LNCaP clone FGC (cell line): ENCODE data around the gene CCR3.

Source experiments
- DNase-seq: peaks from one replicate; pipeline ENCODE4 v3.0.0-alpha.2; 2011; ENCODE audit warnings: low read depth
- H3K4me3 ChIP-seq: 2 replicates; pipeline ENCODE4 v1.5.1; 2011; ENCODE audit warnings: mild to moderate bottlenecking, low read depth, low read length, control low read depth
- CTCF ChIP-seq: IDR thresholded peaks from 2 replicates; pipeline ENCODE4 v1.5.1; 2012; ENCODE audit warnings: mild to moderate bottlenecking; ENCODE audit not compliant: control insufficient read depth, insufficient read depth; ENCODE audit errors: extremely low read depth

CCR3 gene

DNA sequence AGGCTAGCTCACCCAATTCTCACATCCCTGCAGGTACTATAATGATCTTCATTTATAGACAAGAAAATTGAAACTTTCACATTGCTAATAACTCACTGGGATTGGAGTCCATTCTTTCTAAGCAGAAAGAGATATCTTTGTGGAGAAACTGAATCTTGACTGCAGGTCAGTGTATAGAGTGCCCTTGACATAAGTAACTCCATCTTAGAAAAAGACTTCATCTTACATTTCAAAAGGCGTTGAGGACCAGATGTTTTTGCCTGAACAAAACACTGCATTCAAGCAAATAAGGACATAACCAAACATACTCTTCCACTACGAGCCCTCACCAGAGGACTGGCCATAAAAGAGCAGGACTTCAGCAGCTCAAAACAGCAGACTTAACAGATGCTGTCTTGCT lies 6.8 kb upstream of the CCR3 start:
- DNase-seq = no peak
- no peak for TF ChIP-seq CTCF
- no peak overlapping the region for H3K4me3 ChIP-seq

DNA sequence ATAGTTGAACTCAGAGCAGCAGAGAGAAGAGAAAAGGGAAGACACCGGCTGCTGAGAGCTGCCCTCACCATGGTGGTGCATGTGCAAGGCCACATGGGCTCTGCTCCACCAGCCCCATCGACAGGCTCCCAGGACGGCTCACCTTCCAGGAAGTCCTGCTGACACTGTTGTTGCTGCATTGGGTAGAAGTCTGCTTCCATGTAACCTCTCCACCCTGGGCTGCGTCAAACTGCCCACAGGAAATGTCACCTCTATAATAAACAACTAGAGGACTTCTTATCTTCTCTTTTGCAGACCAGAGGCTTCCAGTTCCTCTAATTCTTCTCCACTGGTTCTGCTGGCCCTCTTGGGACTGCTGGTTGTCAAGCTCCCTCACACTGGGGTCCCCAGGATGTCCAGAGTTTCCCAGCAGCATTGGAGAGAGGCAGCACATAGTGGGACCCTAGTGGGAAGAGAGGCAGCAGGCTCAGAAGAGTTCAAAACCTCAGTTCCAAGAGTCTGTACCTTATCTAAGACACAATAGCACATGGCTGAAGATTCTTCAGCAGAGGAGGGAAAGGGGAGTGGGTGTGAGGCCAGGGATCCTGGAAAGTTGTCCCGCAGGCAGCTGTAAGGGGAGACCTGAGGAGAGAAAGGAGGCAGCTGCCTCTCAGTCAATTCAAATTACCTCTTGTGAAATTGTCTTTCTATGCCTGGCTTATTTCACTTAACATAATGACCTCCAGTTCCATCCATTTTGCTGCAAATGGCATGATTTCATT lies 5.8 kb upstream of the CCR3 start:
- H3K4me3 ChIP-seq = no peak overlapping the region
- no peak for TF ChIP-seq CTCF
- DNase-seq = no peak

DNA sequence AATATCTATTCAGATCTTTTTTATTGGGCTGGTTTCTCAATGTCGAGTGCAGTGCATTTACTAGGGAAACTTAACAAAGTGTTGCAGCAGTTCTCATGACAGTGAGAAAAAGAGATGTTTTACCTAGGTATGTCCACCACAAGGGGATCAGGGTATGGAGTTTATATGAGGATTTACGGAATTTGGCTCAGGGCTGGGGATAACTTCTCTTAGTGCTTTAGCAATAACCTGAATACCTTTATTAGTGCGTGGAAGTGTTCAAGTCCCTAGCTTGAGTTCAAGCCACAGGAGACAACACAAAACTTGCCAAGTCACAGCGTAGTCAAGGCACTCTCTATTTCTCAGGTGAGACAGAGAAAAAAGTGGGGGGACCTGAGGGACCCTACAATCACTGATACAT lies 3.9 kb upstream of the CCR3 start:
- no peak for TF ChIP-seq CTCF
- H3K4me3 ChIP-seq = no peak overlapping the region

DNA sequence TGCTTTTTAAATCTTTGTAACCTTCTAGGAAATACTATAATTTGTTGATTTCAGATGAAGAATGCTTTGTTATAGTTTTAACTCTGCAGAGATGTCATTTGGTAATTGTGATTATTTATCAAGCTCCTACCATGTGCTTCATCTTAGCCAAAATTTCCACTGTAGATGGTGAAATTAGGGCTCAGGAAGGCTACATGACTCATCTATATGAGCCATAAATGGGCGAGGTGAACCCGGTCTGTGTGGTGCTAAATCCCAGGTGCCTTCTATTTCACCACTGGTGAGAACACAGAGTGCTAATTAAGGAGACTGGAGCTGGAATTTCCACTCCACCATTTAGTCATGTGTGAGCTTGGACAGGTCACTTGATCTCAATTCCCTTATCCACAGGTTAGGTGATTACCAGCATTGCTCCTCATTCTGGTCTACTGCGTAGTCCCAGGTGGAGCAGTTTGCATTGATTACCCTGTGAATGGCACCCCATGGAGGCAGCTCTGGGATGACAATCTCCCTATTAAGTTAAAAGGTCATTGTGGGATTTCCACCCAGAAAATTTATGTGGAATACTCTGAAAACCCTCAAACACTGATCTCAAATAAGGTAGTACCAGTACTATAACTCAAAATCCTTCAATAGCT lies 2.8 kb upstream of the CCR3 start:
- no peak for TF ChIP-seq CTCF
- H3K4me3 ChIP-seq = no peak overlapping the region
- no peak for DNase-seq

More for the DNA sequence above, 3.9 kb upstream of the CCR3 start:
- DNase-seq = no peak

DNA sequence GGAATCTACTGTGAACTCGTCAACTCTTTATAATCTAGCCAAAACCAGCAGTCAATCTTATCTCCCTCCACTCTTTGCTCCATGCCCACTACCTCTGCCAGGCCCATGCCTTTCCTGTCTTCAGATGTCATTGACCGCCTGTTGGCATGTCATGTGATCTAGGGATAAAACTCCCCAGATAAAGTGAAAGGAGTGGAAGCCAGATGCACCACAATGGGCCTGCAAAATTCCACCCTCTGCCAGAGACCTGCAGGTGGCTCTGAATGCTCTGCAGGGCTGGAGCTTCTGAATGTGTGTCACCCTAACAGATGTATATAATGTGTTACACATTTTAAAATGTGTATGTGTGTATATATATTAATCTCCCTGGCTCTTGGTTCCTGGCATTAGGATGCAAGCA lies 2.3 kb upstream of the CCR3 start:
- H3K4me3 ChIP-seq = no peak overlapping the region
- no peak for DNase-seq
- TF ChIP-seq CTCF = no peak

DNA sequence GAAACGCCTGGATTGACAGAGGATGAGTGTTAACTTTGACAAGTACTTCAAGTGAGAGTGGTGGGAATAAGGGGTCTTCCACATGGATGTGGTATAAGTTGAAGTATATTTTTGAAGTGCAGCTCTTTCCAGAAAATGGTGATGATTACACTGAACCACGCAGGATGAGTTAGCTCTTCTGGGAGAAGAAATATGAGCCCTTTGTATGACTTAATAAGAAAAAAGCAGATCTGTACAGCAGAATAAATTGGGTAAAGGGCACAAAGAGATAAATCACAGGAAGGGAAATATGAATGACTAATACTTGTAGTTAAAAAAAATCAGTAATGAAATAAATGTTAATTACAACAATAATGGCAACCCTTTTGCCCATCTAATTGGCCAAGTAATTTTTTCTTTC lies 1.3 kb downstream of the CCR3 start:
- TF ChIP-seq CTCF = no peak
- DNase-seq = no peak
- H3K4me3 ChIP-seq = no peak overlapping the region

DNA sequence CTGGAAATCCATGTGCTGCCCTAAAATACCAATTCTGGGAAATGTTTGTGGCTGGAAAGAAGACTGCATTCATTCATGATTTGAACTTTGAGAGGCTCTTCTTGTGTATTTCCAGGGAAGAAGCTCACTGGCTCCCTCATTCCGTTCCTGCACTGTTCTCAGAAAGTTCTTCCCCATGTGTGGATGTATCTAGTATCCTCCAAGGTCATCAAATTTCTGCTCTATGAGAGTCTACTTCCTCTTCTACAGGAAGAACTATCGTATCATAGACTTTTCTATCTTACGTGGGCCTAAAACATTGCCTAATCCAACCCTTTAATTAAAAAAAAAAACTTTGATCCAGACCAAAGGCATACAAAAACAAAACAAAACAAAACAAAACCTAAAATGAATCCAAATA lies 2.9 kb downstream of the CCR3 start:
- TF ChIP-seq CTCF = no peak
- no peak overlapping the region for H3K4me3 ChIP-seq
- DNase-seq = no peak
